Myocyte (in vitro differentiated cells): Measurements from ENCODE around the gene GALNT11. TPM values are rescaled to one million over a fixed set of nuclear protein-coding genes. Genes with fewer than 3 reads are reported as not detected.
"Not testable (repeated sequence)": the region's sequence is repeated elsewhere in the genome, so short reads cannot be mapped to it uniquely, and the experiment has no call there.

Experiments
- DNase-seq: peaks from one replicate; pipeline ENCODE4 v3.0.0-alpha.2; 2012; ENCODE audit warnings: low read depth
- total RNA-seq: library from RNA; depleted of rRNA; stranded (reverse); fragments of >200 nt; gene quantifications from 2 replicates; pipeline ENCODE4 v1.2.3, GENCODE V29; 2014

The GALNT11 gene
- total RNA-seq, 1 donor from 2014 or later = 94.2 TPM

DNA sequence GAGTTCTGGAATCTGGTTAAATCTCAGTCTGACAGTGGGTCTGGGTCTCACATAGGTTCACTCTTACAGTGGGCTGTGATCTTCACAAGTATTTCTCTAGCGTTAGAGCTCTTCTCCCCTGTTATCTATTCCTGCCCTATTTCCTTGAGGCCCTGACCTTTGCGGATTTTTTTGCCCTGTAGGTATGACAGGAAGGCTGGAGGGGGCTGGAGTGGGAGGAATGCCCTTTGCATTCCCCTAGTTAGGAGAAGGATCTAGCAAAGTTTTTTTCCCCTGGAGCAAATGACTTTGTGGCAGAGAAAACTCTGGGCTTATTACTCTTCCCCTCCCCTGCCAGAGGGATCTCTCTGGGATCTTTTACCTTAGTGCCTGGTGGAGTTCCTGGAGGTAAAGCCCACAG lies 49.2 kb downstream of the GALNT11 start:
- no peak for DNase-seq

DNA sequence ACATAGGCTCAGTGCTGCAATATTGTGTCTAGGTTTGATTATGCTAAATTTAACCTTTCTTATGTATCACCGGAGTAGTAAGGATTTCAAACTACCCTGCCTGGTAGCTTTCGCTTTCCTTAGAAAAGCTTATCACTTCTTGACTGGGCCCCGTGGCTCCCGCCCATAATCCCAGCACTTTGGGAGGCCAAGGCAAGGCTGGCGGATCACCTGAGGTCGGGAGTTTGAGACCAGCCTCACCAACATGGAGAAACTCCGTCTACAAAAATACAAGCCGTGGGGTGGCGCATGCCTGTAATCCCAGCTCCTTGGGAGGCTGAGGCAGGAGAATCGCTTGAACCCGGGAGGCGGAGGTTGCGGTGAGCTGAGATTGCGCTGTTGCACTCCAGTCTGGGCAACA lies 49.9 kb downstream of the GALNT11 start:
- DNase-seq = not testable (repeated sequence)

DNA sequence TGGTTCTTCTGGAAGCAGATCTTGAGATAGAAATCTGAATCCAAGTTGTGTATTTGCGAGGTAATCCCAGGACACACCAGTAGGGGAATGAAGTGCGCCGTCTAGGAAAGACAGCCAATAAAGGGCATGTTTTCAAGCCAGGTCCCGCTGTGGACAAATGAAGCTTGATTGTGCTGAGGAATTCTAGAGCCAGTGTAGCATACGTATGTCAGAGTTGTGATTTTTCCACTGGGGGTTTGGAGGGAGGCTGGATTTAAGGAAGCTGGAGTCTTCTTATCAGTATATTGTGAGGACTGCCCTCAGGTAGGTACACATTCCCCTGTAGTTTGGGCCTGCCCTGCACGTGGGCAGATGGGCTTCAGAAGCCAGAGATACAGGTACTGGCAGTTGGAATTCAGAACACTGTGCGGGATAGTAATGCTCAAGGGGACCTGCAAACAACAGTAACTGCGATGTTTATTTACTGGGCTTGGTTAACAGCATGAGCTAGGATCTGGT lies 50.9 kb downstream of the GALNT11 start:
- no peak for DNase-seq

DNA sequence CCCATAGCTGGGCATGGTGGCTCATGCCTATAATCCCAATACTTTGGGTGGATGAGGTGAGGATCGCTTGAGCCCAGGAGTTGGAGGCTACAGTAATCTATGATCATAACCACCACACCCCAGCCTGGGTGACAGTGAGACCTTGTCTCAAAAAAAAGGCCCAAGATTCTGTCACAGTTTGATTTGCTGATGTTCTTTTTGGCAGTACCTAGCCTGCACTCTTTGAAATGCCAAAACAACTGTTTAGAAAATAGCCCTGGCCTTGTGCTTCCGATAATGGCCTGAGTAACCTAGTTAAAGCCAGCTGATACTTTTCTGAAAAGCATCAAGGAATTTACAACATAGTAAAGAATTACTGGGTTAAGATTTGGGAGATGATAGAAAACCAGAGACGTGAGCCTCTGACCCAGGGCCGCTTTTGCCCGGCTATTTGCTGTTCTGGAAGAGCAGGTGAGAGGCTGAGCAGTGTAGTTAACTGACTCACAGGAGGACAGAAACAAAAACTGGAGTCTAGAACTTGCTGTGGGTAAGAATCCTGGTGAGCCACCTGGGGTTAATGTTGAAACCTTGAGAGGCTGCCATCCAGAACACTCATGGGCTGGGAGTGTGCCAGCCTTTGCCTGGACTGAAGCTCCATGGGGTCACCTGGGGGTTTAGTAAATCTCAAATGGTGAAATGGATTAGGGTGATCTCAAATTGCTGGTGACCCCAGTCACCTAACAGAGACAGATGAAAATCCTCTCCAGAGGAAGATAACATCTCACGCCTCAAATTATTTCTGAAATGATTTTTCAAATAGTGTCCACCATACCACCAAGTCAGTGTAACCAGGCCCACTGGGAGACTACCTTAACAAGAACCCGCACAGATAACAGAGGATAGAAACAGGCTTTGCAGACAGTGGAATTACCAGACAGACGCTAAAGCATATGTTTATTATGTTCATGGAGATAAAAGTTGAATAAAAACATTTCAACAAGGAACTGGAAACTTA lies 51.8 kb downstream of the GALNT11 start:
- DNase-seq = no peak

DNA sequence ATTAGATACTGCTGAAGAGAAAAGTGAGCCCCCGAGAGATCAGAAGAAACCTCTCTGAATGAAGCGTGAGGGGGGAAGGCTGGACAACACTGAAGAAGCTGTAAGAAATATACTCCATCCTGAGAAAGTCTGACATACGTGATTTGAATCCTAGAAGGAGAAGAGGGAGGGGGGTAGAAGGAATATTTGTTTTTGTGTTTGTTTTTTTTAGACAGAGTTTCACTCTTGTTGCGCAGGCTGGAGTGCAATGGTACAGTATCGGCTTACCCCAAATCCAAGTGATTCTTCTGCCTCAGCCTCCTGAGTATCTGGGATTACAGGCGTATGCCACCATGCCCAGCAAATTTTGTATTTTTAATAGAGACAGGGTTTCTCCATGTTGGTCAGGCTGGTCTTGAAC lies 52.6 kb downstream of the GALNT11 start:
- DNase-seq = no peak

DNA sequence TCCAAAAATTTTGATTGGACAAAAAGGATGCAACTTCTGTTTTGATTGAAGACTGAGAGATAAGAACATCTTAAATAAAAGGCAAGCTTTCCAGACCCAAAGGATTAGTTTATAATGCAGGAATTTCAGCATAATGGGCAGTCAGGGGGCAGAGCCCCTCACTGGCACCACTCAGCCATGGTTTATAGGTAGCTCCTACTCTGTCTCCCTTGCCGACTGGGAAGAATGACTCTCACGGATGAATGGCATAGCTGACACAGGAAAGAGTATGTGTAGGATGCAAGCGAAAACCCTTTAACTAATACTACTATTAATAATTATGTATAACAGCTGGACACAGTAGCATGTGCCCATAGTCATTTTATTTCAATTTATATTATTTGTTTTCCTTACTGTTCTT lies 53.3 kb downstream of the GALNT11 start:
- no peak for DNase-seq

DNA sequence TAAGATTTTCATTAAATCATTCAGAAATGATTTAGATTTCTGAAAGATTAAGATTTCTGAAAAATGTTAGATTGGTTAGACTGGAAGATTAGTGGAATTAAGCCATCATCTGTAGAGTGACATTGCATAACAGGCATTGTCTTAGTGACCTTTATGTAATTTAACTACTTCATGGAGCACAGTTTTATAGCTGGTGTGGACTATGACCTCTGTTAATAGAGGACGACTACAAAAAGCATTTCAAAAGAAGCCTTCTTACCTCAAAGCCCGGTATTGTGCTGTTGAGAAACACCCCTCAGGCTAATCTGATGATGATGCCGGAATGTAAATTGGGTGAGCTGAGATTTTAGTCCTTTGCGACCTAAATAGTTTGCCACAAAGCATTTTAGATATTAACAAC lies 55.6 kb downstream of the GALNT11 start:
- no peak for DNase-seq

DNA sequence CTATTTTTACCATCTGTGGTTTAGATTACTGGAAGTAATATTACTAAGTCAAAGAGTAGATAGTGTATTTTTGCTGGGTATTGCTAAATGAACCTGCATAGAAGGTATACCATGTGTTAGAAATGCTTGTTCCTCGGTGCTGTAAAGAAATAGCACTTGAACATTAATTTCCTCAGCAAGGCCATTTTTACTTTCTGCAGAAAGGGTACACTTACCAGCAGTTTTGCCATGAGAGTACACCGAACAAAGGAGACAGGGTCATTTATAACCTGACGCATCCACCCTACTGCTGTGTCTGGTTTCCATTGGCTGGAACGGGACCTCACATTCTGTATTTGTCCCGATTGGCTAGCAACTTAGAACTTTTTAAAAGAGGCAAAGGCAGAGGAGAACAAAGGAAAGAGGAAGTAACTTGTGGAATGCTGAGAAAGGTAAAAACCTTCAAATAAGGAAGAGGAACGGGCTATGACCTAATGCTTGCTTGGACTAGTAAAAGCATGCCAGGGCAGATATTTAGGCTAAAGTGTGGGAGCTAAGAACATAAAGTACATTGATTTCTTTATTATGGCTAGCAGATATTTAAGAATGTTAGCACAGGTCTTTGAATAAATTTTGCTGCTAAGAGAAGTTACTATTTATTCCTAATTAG lies 56.7 kb downstream of the GALNT11 start:
- DNase-seq = not testable (repeated sequence)

DNA sequence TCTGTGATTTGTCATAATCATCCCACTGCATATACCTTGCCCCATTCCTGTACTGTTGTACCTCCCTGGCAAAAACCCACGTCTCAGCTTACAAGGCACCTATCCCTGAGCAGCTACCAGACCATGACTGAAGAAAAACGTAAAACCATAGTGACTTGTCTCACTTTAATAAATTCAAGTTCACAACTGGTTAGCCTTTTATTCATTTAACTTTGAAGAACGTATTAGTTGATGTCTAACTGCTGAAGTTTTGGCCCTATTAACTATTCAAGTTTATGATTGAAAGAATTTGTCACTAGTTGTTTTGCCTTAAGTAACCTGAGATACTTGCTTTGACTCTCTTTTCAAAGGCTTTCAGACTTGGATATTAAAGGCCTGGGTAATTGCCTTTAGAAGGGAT lies 59.7 kb downstream of the GALNT11 start:
- no peak for DNase-seq

DNA sequence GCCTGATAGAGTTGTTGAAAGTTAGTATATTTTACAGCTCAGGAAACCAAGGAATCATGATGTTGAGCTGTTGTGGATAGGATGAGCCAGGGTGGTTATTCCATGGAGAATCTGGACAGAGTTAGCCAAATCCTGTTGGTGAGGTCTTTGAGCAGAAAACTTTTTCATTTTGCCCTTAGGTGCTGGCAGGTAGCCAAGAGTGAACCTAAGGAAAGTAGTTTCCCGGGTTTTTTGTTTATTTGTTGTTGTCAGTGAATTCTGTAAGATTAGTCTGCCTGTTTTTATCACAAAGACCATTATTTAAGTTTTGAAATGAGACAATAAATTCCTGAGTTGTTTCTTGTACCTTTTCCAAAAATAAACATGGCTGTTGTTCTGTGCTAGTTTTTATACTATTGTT lies 61.0 kb downstream of the GALNT11 start:
- DNase-seq = no peak

DNA sequence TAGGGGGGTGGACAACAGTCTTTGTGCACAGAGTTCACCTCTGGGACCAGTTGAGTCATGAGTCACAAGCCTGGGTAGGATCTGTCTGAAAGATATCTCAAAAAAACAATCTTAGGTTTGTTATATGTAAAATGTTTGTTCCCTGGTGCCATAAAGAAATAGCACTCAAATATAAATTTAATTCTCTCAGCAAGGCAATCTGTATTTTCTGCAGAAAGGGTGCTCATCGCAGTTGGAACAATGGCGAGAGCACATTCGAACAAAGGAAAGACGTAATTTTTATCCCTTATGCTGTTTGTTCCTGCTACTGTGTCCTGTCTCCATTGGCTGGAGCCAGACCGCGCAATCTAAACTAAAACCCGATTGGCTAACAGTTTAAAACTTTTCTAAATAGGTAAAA lies 63.7 kb downstream of the GALNT11 start:
- no peak for DNase-seq

DNA sequence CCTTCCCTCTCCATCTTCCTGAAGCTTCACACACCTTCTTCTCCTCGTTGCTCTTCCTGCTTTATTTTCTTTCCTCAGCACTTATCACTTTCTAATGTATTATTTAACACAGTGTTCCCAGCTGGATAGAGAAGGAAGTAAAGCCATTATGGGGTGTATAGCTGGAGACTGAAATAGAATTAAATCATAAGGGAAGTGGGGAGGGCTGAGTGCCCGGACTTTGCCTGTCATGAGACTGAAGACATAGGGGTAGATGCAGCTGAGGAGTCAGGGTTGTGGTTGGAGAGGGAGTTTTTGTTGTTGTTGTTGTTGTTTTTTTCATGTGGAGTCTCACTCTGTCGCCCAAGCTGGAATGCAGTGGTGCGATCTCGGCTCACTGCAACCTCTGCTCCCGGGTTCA lies 65.3 kb downstream of the GALNT11 start:
- DNase-seq = no peak

DNA sequence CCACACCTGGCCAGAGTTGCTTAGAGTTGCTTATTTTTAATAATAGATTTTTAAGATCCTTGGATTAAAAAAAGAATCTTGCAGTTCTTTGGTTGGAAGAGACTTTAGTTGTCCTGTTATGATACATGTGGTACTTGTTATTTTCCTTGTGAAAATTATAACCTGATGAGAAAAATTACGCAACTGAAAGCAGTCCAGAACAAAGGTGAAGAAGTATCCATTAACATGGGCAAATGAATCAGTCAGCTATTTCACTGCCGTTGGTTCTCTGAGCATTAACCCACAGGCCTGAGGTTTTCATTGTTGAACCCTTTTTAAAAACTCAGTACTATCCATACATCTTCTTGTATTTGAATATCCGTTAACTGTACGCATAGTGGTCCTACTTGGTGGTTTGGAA lies 68.2 kb downstream of the GALNT11 start:
- no peak for DNase-seq

DNA sequence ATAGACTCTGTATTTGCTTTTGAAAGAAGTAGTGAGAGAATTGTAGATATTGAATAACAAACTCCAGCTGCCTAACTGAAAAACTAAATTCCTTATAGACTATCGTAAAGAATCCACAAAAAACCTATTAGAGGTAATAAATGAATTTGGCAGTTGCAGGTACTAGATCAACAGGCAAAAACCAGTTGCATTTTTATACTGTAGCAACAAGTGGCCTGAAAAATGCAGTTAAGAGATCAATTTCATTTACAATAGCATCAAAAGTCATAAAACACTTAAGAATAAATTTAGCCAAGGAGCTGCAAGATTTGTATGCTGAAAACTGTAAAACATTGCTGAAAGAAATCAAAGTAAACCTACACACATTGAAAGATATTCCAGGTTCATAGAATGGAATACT lies 70.3 kb downstream of the GALNT11 start:
- DNase-seq = no peak

DNA sequence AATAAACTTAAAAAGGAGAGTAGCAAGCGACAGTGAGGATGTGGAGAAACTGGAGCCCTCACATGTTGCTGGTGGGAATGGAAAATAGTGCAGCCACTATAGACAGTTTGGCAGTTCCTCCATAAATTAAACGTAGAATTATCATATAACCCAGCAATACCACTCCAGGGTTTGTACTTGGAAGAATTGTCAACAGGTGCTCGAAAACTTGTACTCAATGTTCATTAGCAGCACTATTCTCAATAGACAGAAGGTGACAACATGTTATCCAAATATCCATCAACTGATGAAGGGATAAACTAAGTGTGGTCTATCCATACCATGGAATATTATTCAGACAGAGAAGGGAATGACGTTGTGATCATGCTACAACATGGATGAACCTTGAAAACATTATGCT lies 71.9 kb downstream of the GALNT11 start:
- DNase-seq = no peak

DNA sequence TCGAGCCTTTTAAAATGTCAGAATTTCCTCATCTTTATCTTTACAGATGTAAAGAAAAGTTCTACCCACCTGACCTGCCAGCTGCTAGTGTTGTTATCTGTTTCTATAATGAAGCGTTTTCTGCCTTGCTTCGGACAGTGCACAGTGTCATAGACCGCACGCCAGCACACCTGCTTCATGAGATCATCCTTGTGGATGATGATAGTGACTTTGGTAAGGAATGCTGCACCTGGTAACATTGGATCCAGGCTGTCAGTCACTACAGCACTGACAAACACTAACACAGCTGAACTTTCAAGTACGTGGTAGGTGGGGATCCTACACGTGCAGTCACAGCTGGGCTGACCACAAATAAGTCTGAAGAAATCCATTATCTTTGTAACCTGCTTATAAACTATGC lies 77.6 kb downstream of the GALNT11 start:
- DNase-seq = peak; percentile 59

DNA sequence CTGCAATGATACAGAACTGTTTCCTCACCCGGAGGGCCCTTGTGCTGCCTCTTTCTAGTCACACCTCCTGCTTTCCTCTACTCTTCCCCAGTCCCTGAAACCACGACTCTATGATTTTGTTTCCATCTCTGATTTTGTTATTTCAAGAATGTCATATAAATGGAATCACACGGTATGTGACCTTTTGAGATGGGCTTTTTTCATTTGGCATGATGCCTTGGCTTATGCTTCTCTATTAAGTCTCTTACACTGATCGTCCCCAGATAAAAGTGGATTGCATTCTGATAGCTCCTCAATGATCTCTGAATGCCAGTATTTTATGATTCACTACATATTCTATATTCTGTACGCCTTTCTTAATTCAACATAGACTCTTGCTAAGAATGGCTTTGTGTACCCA lies 78.2 kb downstream of the GALNT11 start:
- no peak for DNase-seq

DNA sequence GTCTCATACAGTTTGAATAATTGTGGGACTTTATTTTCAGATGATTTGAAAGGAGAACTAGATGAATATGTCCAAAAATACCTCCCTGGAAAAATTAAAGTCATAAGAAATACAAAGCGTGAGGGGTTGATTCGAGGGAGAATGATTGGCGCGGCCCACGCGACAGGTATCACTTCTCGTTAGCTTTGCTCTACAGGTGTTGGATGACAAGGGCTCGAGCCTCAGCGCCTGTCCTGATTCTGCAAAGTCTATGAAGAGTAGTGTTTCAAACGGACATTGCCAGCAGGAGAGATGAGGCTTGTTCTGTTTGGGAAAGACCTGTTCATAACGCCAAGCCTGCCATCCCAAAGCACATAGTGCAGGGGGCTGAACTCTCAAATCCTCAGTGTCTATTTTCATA lies 79.7 kb downstream of the GALNT11 start:
- DNase-seq = no peak

DNA sequence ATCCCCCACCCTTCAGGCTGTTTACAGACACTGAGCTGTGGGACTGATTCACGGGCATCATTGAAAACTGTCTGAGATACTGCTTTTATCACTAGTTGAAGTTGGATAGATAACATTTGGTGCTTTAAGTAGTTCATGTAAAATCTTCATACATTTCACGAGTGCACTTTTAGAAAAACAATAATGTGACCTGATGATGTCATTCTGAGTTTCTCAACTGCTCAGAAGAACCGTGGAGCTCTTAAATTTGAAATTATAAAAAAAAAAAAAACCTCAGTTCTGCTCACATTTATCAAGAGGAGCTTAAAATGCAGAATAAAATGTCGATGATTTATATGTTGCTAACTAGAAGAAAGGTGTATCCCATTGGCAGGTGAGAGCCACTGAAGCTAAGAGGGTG lies 81.5 kb downstream of the GALNT11 start:
- no peak for DNase-seq

DNA sequence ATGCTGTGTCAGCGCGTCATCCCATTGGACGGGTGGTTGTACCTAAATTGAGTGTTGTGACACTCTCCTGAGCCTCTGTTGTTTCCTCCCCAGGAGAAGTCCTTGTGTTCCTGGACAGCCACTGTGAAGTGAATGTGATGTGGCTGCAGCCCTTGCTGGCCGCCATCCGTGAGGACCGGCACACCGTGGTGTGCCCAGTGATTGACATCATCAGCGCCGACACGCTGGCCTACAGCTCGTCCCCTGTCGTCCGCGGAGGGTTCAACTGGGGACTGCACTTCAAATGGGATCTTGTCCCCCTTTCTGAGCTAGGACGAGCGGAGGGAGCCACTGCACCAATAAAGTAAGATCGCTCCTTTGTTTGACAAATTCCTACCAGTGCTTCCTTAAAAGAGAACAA lies 82.5 kb downstream of the GALNT11 start:
- DNase-seq = no peak

DNA sequence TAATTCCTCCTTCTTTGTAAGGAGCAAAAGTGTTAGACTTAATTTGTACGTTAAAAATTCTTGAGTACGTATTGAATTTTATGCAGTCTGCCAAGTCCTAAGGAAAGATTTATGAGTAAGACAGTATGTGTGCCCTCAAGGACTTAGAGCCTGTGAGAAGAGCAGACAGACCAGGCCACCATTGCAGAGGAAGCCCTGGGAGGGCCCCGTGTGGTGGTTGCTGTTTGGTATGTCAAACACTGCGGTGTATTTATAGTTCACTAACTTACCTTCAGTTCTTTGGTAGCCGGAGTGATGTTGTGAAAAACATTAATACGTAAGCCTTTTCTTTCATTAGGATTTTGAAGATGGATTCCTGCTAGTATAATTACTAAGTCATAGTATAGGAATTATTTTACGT lies 82.9 kb downstream of the GALNT11 start:
- peak; percentile 26 for DNase-seq

DNA sequence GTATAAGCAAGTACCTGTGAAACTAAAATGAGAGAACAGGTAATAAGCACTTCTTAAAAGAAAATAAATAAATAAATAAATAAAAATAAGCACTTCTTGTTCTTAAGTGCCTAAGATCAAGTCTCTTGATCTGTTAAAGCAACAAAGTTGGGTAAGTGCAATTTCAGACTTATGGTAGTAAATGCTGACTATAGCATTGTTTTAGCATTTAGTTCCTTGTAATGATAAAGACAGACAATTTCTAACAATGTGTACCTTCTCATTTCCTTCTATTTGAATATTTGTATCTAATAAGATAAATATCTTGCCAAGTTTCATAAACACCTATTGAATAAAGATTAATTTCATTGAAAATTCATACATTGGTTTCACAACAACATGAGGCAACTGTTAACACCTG lies 87.4 kb downstream of the GALNT11 start:
- no peak for DNase-seq
